ENCODE measurements around the gene CSRNP3. TPM values are rescaled to one million over a fixed set of nuclear protein-coding genes. Genes with fewer than 3 reads are reported as not detected.

CSRNP3 gene
- total RNA-seq, 6 donors from 2014 or later, result 0.46 to 4.1 (median 1.5) TPM

- 0 to 2% methylated on average over 4 of the region's 4 CpGs for WGBS, 2 donors
- H3K9me3 ChIP-seq, result no peaks in the 10 kb centered on the region
- H3K4me1 ChIP-seq, result peaks cover 0 to 3% (median 0%) of the 10 kb centered on the region in 4 donors
- ATAC-seq (ENCODE audit: low FRiP score in 2 of 2), result no peak
- no peak overlapping the region for H3K4me3 ChIP-seq
- no peaks in the 10 kb centered on the region for H3K36me3 ChIP-seq
- H3K27ac ChIP-seq, result no peak overlapping the region
- peak in 1 of 2 donors; percentile 25 for DNase-seq
- H3K27me3 ChIP-seq, result no peaks in the 10 kb centered on the region
- no peak for TF ChIP-seq EP300 (IDR thresholded peaks at IDR 0.05)
- TF ChIP-seq CTCF (IDR thresholded peaks at IDR 0.05), result peak in 4 of 6 experiments; percentile 15 to 50 (median 50)
Observed at GRCh38 chr2:165698444-165698884, 229.0 kb downstream of the CSRNP3 start.

DNA sequence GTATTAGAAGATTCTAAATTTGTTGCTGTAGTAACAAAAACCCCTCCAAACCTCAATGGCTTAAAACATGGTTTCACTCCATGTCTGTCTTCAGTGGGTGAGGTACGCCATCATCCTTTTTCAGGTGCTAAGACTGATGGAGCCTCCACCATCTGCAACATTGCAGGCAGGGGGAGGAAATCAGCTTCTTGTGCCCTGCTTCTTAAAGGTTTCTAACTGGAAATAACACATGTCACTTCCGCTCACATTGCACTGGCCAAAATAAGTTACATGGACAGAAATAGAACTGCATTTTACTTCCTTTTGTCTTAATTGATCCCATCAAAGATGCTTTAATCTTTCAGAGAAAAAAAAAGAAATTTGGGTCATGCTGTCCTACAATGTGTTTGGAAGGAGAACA lies 230.4 kb downstream of the CSRNP3 start:
- DNase-seq (no peak), ATAC-seq (ENCODE audit: low FRiP score in 2 of 2) (no peak)
- no peaks in the 10 kb centered on the region for H3K36me3 ChIP-seq
- no peaks in the 10 kb centered on the region for H3K27me3 ChIP-seq
- peaks cover 0 to 3% (median 0%) of the 10 kb centered on the region in 4 donors for H3K4me1 ChIP-seq
- WGBS, 2 donors, result 94 to 100% methylated on average over 2 of the region's 2 CpGs
- no peaks in the 10 kb centered on the region for H3K9me3 ChIP-seq
- H3K27ac ChIP-seq, result no peak overlapping the region
- TF ChIP-seq POLR2AphosphoS5 (IDR thresholded peaks at IDR 0.05), result no peak
- no peak for TF ChIP-seq CTCF (IDR thresholded peaks at IDR 0.05)
- no peak overlapping the region for H3K4me3 ChIP-seq

DNA sequence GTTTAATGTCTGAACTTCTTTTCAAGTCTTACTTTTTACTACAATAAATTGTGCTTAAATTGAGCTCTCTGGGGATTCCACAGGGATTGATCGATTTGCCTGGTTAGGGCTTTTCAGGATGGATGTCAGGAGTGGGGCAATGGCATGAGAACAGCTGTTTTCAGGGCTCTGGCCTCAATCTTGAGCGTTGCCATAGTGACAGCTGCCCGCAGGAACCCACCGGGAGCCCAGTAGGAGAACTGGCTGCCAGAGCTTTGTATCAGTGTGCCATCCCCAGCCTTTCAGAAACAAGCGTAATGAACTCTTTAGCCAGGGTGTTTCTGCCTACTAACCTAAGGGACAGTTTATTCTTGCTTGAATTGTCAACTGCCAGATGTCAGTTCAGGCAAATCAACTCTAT lies 231.0 kb downstream of the CSRNP3 start:
- Histone ChIP-seq H3K9me3 (no peaks in the 10 kb centered on the region), H3K27me3 (no peaks in the 10 kb centered on the region), H3K27ac (no peak overlapping the region), H3K4me3 (no peak overlapping the region), H3K4me1 (peaks cover 0 to 3% (median 0%) of the 10 kb centered on the region in 4 donors), H3K36me3 (no peaks in the 10 kb centered on the region)
- TF ChIP-seq POLR2A (IDR thresholded peaks at IDR 0.05) (no peak), CTCF (IDR thresholded peaks at IDR 0.05) (no peak), EP300 (IDR thresholded peaks at IDR 0.05) (no peak)
- DNase-seq (no peak), ATAC-seq (ENCODE audit: low FRiP score in 2 of 2) (no peak)
- WGBS, 2 donors, result 91 to 92% methylated on average over 5 of the region's 5 CpGs

DNA sequence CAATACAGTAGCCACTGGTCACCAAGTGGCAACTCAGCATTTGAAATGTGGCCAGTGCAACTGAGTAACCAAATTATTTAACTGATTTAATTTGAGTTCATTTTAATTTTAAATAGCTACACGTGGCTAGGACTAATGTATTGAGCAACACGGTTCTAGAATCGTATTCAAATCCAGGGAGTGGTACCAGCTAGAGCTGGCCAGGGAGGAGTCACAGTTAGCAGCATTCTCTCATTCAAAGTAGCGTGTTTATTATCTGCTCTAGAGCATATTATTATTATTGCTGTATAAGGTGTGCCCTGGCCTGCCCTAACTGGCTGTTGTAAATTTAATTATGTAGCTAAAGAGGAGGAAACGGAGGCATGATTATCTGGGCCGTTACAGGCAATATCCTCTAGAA lies 231.6 kb downstream of the CSRNP3 start:
- no peaks in the 10 kb centered on the region for H3K27me3 ChIP-seq
- H3K4me3 ChIP-seq, result no peak overlapping the region
- no peak overlapping the region for H3K27ac ChIP-seq
- DNase-seq (no peak), ATAC-seq (ENCODE audit: low FRiP score in 2 of 2) (no peak)
- H3K4me1 ChIP-seq, result peaks cover 0 to 3% (median 0%) of the 10 kb centered on the region in 4 donors
- TF ChIP-seq CTCF (IDR thresholded peaks at IDR 0.05) (no peak), POLR2AphosphoS5 (IDR thresholded peaks at IDR 0.05) (no peak), EP300 (IDR thresholded peaks at IDR 0.05) (no peak), POLR2A (IDR thresholded peaks at IDR 0.05) (no peak)
- H3K36me3 ChIP-seq, result no peaks in the 10 kb centered on the region
- WGBS, 2 donors, result 85 to 88% methylated on average over 6 of the region's 6 CpGs
- no peaks in the 10 kb centered on the region for H3K9me3 ChIP-seq

GRCh38 chr2:165706960-165707487 lies 237.5 kb downstream of the CSRNP3 start:
- Histone ChIP-seq H3K9me3 (peaks cover 0 to 6% (median 0%) of the 10 kb centered on the region in 4 donors), H3K27ac (no peak overlapping the region), H3K36me3 (no peaks in the 10 kb centered on the region), H3K27me3 (no peaks in the 10 kb centered on the region), H3K4me1 (no peaks in the 10 kb centered on the region), H3K4me3 (no peak overlapping the region)
- no peak for DNase-seq
- TF ChIP-seq POLR2A (IDR thresholded peaks at IDR 0.05) (no peak), POLR2AphosphoS5 (IDR thresholded peaks at IDR 0.05) (no peak), CTCF (IDR thresholded peaks at IDR 0.05) (no peak), EP300 (IDR thresholded peaks at IDR 0.05) (no peak)
- ATAC-seq (ENCODE audit: low FRiP score in 2 of 2), result no peak
- WGBS, 2 donors, result 86 to 93% methylated on average over 3 of the region's 3 CpGs

All from upper lobe of left lung (tissue), 6 donors.